Stimulated activated CD8-positive, alpha-beta memory T cell treated with anti-CD3 and anti-CD28 coated beads, Interleukin-12 subunit alpha, Interleukin-12 subunit beta, amount 100 ng/mL, for 4 hours (primary cell): ENCODE data around the gene CHN2.

Source experiments
- DNase-seq: peaks from one replicate; pipeline ENCODE4 v3.0.0-alpha.2; 2020; ENCODE audit warnings: low read depth

CHN2 gene

GRCh38 chr7:29469976-29470557, 275.5 kb downstream of the CHN2 start:
- DNase-seq: no peak

GRCh38 chr7:29471444-29472138, 277.0 kb downstream of the CHN2 start:
- DNase-seq: no peak

- DNase-seq: no peak
Observed at GRCh38 chr7:29476916-29477315, 282.3 kb downstream of the CHN2 start.

GRCh38 chr7:29478226-29478625, 283.7 kb downstream of the CHN2 start:
- no peak for DNase-seq

GRCh38 chr7:29478687-29479240, 284.2 kb downstream of the CHN2 start:
- DNase-seq: no peak

- DNase-seq: no peak
Observed at GRCh38 chr7:29479301-29480200, 285.0 kb downstream of the CHN2 start.

GRCh38 chr7:29480451-29480850, 285.9 kb downstream of the CHN2 start:
- DNase-seq: no peak

GRCh38 chr7:29480934-29481651, 286.5 kb downstream of the CHN2 start:
- DNase-seq: no peak

GRCh38 chr7:29482056-29482455, 287.5 kb downstream of the CHN2 start:
- DNase-seq: no peak

GRCh38 chr7:29483219-29484104, 288.9 kb downstream of the CHN2 start:
- no peak for DNase-seq

GRCh38 chr7:29484280-29484679, 289.7 kb downstream of the CHN2 start:
- no peak for DNase-seq

- no peak for DNase-seq
Observed at GRCh38 chr7:29485339-29486190, 291.0 kb downstream of the CHN2 start.

GRCh38 chr7:29486191-29486700, 291.7 kb downstream of the CHN2 start:
- DNase-seq: no peak

- DNase-seq: no peak
Observed at GRCh38 chr7:29487424-29487823, 292.8 kb downstream of the CHN2 start.

GRCh38 chr7:29488203-29488970, 293.8 kb downstream of the CHN2 start:
- no peak for DNase-seq

GRCh38 chr7:29488977-29489376, 294.4 kb downstream of the CHN2 start:
- no peak for DNase-seq

- DNase-seq: no peak
Observed at GRCh38 chr7:29490094-29490607, 295.6 kb downstream of the CHN2 start.

- no peak for DNase-seq
Observed at GRCh38 chr7:29494350-29494749, 299.8 kb downstream of the CHN2 start.

- no peak for DNase-seq
Observed at GRCh38 chr7:29495653-29496052, 301.1 kb downstream of the CHN2 start.
